A549 (cell line): ENCODE results near the gene COL13A1. TPM values are rescaled to one million over a fixed set of nuclear protein-coding genes. Genes with fewer than 3 reads are reported as not detected.

ENCODE experiments used
- ATAC-seq, 2 experiments: fragments of 200-7000 bp in 1 of 2; fragments of >200 bp in 1 of 2; cut with Nextera tagmentation in 1 of 2; cut with Tn5 transposase in 1 of 2; 3 replicates each; pipeline versions ENCODE4 v1.8.0 to v1.9.1; 2018 to 2020; ENCODE audit warnings: mild to moderate bottlenecking in 1 of 2, moderate library complexity in 1 of 2
- CTCF ChIA-PET: fragments of 300-600 bp; sonication (Branson Sonifier 250); formaldehyde crosslinking; extraction: SDS; loops from one replicate; lab custom pipeline; 2021; ENCODE audit warnings: antibody characterized with exemption, inconsistent platforms; lab: Yijun Ruan, JAX
- POLR2A ChIA-PET: fragments of 350-600 bp; formaldehyde crosslinking; extraction: SDS; loops from one replicate; lab custom pipeline; 2021; ENCODE audit warnings: antibody characterized with exemption, inconsistent platforms; lab: Yijun Ruan, JAX
- DNase-seq, 2 experiments: peaks; one replicate each; pipeline versions ENCODE4 v3.0.0 to v3.0.0-alpha.2; 2011 to 2016; ENCODE audit warnings: low read depth in 1 of 2, low spot score in 1 of 2
- FAIRE-seq: peaks from 2 replicates; lab custom pipeline; 2011; peaks lifted over from hg19 to GRCh38; lab: Jason Lieb, UNC
- H3K27ac ChIP-seq, 2 experiments: fragments of >200 bp; sonication (Bioruptor Twin); formaldehyde crosslinking; 3 replicates each; pipeline ENCODE4 v1.5.1; 2016 to 2017
- H3K4me1 ChIP-seq: fragments of >200 bp; sonication (Bioruptor Twin); formaldehyde crosslinking; 3 replicates; pipeline ENCODE4 v1.6.1; 2016
- H3K4me2 ChIP-seq: fragments of >200 bp; sonication (Bioruptor Twin); formaldehyde crosslinking; 3 replicates; pipeline ENCODE4 v1.6.1; 2016
- H3K4me3 ChIP-seq: fragments of >200 bp; sonication (Bioruptor Twin); formaldehyde crosslinking; 3 replicates; pipeline ENCODE4 v1.5.1; 2016
- H3K9me3 ChIP-seq: fragments of >200 bp; sonication (Bioruptor Twin); formaldehyde crosslinking; 3 replicates; pipeline ENCODE4 v1.6.1; 2016
- CBX2 ChIP-seq: fragments of 200-600 bp; sonication (generic); IDR thresholded peaks from 2 replicates; pipeline ENCODE4 v1.6.1; 2016; ENCODE audit warnings: low read depth, mild to moderate bottlenecking, borderline replicate concordance
- CBX8 ChIP-seq: fragments of 200-600 bp; sonication (generic); IDR thresholded peaks from 2 replicates; pipeline ENCODE4 v1.6.1; 2016
- CEBPB ChIP-seq, 2 experiments: fragments of >200 bp in 1 of 2; sonication (Bioruptor Twin) in 1 of 2; formaldehyde crosslinking in 1 of 2; IDR thresholded peaks; 2 replicates each; pipeline ENCODE4 v1.6.1; 2012 to 2016
- CHD2 ChIP-seq: fragments of 150-350 bp; IDR thresholded peaks from 2 replicates; pipeline ENCODE4 v1.6.1; 2014; ENCODE audit warnings: low read length; ENCODE audit not compliant: partially characterized antibody
- CHD4 ChIP-seq: fragments of 200-600 bp; sonication (generic); IDR thresholded peaks from 2 replicates; pipeline ENCODE4 v1.6.1; 2016; ENCODE audit warnings: antibody characterized with exemption, mild to moderate bottlenecking, borderline replicate concordance
- EHF ChIP-seq: fragments of 250-450 bp; sonication (Bioruptor Pico); IDR thresholded peaks from 2 replicates; pipeline ENCODE4 v1.5.0; 2020; ENCODE audit warnings: mild to moderate bottlenecking
- EHMT2 ChIP-seq: fragments of 200-600 bp; sonication (generic); IDR thresholded peaks from 2 replicates; pipeline ENCODE4 v1.6.1; 2016; ENCODE audit warnings: antibody characterized with exemption, low read depth, mild to moderate bottlenecking, moderate library complexity
- ESRRA ChIP-seq: fragments of 150-350 bp; IDR thresholded peaks from 2 replicates; pipeline ENCODE4 v1.6.1; 2014; ENCODE audit warnings: mild to moderate bottlenecking, low read length, borderline replicate concordance
- FOSB ChIP-seq: fragments of 250-450 bp; sonication (Bioruptor Pico); IDR thresholded peaks from 2 replicates; pipeline ENCODE4 v1.5.0; 2020; ENCODE audit warnings: mild to moderate bottlenecking, moderate library complexity
- FOXS1 ChIP-seq: fragments of 250-450 bp; sonication (Bioruptor Pico); IDR thresholded peaks from 2 replicates; pipeline ENCODE4 v1.5.0; 2020; ENCODE audit warnings: mild to moderate bottlenecking, moderate library complexity
- GATA3 ChIP-seq: IDR thresholded peaks from 2 replicates; pipeline ENCODE4 v1.6.1; 2012; ENCODE audit warnings: borderline replicate concordance
- HEYL ChIP-seq: fragments of 250-450 bp; sonication (Bioruptor Pico); IDR thresholded peaks from 2 replicates; pipeline ENCODE4 v1.8.0; 2021; ENCODE audit warnings: mild to moderate bottlenecking, moderate library complexity
- HOXB13 ChIP-seq: fragments of 250-450 bp; sonication (Bioruptor Pico); IDR thresholded peaks from 2 replicates; pipeline ENCODE4 v1.5.0; 2020; ENCODE audit warnings: low read depth, mild to moderate bottlenecking, moderate library complexity
- HOXB5 ChIP-seq: fragments of 250-450 bp; sonication (Bioruptor Pico); IDR thresholded peaks from 2 replicates; pipeline ENCODE4 v1.5.0; 2020; ENCODE audit warnings: mild to moderate bottlenecking, moderate library complexity
- JUN ChIP-seq, 2 experiments: fragments of >200 bp; sonication (Bioruptor Twin); formaldehyde crosslinking; IDR thresholded peaks; 2 replicates in 1 of 2; 3 replicates in 1 of 2; pipeline ENCODE4 v1.6.1; 2016 to 2017
- JUNB ChIP-seq: fragments of >200 bp; sonication (Bioruptor Twin); formaldehyde crosslinking; IDR thresholded peaks from 2 replicates; pipeline ENCODE4 v1.6.1; 2016
- MAFK ChIP-seq: fragments of 450-650 bp; IDR thresholded peaks from 2 replicates; pipeline ENCODE4 v1.6.1; 2014; ENCODE audit not compliant: partially characterized antibody
- MYC ChIP-seq: IDR thresholded peaks from 2 replicates; pipeline ENCODE4 v1.6.1; 2012; ENCODE audit warnings: mild to moderate bottlenecking, inconsistent platforms, low read length, improper control_type of control experiment, borderline replicate concordance
- NR3C1 ChIP-seq: fragments of >200 bp; sonication (Bioruptor Twin); formaldehyde crosslinking; IDR thresholded peaks from 3 replicates; pipeline ENCODE4 v1.6.1; 2017
- PHF8 ChIP-seq: fragments of 200-600 bp; sonication (generic); IDR thresholded peaks from 2 replicates; pipeline ENCODE4 v1.6.1; 2016; ENCODE audit warnings: low read depth, mild to moderate bottlenecking, antibody characterized with exemption, moderate library complexity, borderline replicate concordance
- RAD21 ChIP-seq, 2 experiments: fragments of >200 bp in 1 of 2; sonication (Bioruptor Twin) in 1 of 2; formaldehyde crosslinking in 1 of 2; IDR thresholded peaks in 1 of 2; conservative IDR thresholded peaks in 1 of 2; 2 replicates in 1 of 2; 3 replicates in 1 of 2; pipeline ENCODE4 v1.6.1; 2012 to 2018; ENCODE audit warnings: inconsistent platforms in 1 of 2
- SREBF2 ChIP-seq: fragments of 450-650 bp; IDR thresholded peaks from 2 replicates; pipeline ENCODE4 v1.6.1; 2014; ENCODE audit warnings: mild to moderate bottlenecking, moderate library complexity
- TFCP2L1 ChIP-seq: fragments of 250-450 bp; sonication (Bioruptor Pico); IDR thresholded peaks from 2 replicates; pipeline ENCODE4 v1.5.0; 2021; ENCODE audit warnings: mild to moderate bottlenecking
- TP53 ChIP-seq: fragments of 250-450 bp; sonication (Bioruptor Pico); IDR thresholded peaks from 2 replicates; pipeline ENCODE4 v1.5.0; 2021; ENCODE audit warnings: mild to moderate bottlenecking, moderate library complexity
- ZC3H11A ChIP-seq: fragments of 450-650 bp; IDR thresholded peaks from 2 replicates; pipeline ENCODE4 v1.6.1; 2014; ENCODE audit warnings: antibody characterized with exemption, mild to moderate bottlenecking
- ZFP36 ChIP-seq: fragments of 450-650 bp; IDR thresholded peaks from 2 replicates; pipeline ENCODE4 v1.6.1; 2014; ENCODE audit warnings: borderline replicate concordance; ENCODE audit not compliant: partially characterized antibody
- ZNF302 ChIP-seq: fragments of 250-450 bp; sonication (Bioruptor Pico); IDR thresholded peaks from 2 replicates; pipeline ENCODE4 v1.9.0; 2021; ENCODE audit warnings: inconsistent platforms, mild to moderate bottlenecking, moderate library complexity
- WGBS: methylation state at CpG from one replicate; pipeline ENCODE4 v1.1.6; 2017; ENCODE audit errors: missing lambda C conversion rate; 5-methylcytosine and 5-hydroxymethylcytosine counted together
- polyA plus RNA-seq, 4 experiments: library from polyadenylated mRNA; depleted of rRNA in 3 of 4; stranded (reverse); fragments of >200 nt; fragmentation: RNase III in 1 of 4; extraction: RNeasy Plus Mini Kit Qiagen cat#74134 plus additional on column Dnase treatment in 1 of 4; gene quantifications; 2 replicates in 3 of 4; 3 replicates in 1 of 4; pipeline ENCODE4 v1.2.3, GENCODE V29; 2011 to 2017
- TF ChIP-seq, protein P1 (sequence below): fragments of 250-450 bp; sonication (Bioruptor Pico); IDR thresholded peaks from 2 replicates; pipeline ENCODE4 v1.5.0; 2021; ENCODE audit warnings: mild to moderate bottlenecking, moderate library complexity, borderline replicate concordance
- TF ChIP-seq, protein P2 (sequence below): IDR thresholded peaks from 2 replicates; pipeline ENCODE4 v1.6.1; 2012; ENCODE audit warnings: low read depth, borderline replicate concordance
- TF ChIP-seq, protein P3 (sequence below): fragments of >200 bp; sonication (Bioruptor Twin); formaldehyde crosslinking; IDR thresholded peaks from 2 replicates; pipeline ENCODE4 v1.6.1; 2016
- TF ChIP-seq, protein P4 (sequence below): IDR thresholded peaks from 2 replicates; pipeline ENCODE4 v1.6.1; 2012

Gene COL13A1
- polyA plus RNA-seq, 2 of the 4 experiments (the other 2 are of a cell fraction), result 0.08 to 0.27 TPM

DNA sequence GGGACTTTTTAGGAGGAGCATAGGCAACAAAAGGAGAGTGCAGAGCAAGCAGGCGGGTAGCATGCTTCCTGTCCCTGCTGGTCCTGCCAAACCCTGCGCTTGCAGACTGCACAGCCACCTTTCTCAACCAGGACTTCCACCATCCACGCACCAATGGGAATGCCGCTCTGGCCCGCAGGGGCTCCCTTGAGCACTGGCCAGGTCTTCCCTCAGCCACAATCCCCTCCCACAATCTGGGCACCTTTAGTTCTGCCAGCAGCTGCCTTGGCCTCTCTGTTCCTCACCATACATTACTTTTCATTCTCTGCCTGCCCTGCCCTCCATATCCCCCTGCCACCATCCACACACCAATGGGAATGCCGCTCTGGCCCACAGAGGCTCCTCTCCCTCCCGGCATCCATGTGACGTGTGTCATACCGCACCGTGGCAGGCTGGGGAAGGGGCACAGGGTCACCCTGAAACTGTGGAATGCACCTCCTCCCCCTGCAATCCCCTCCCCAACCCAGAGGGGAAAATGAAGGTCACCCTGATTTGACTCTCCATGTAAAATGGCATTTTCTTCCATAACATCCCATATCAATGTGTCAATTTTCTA is 153.6 kb downstream of the COL13A1 start:
- no peak for DNase-seq
- no peak overlapping the region for H3K4me2 ChIP-seq
- TF ChIP-seq PHF8, result no peak
- no peak overlapping the region for H3K4me3 ChIP-seq
- ChIA-PET CTCF (interaction anchor here (1.0 to 1.4 kb wide), 6 partner anchors 11 to 336 kb away, joined by 3 to 4 read pairs (median 3); no protein-coding TSS in a partner anchor), POLR2A (no interaction called here)
- H3K27ac ChIP-seq, result no peak overlapping the region
- ATAC-seq, result no peak
- WGBS, result 59% methylated on average over 10 of the region's 10 CpGs
- no peak for FAIRE-seq
- H3K9me3 ChIP-seq, result no peaks in the 10 kb centered on the region
- H3K4me1 ChIP-seq, result no peaks in the 10 kb centered on the region

DNA sequence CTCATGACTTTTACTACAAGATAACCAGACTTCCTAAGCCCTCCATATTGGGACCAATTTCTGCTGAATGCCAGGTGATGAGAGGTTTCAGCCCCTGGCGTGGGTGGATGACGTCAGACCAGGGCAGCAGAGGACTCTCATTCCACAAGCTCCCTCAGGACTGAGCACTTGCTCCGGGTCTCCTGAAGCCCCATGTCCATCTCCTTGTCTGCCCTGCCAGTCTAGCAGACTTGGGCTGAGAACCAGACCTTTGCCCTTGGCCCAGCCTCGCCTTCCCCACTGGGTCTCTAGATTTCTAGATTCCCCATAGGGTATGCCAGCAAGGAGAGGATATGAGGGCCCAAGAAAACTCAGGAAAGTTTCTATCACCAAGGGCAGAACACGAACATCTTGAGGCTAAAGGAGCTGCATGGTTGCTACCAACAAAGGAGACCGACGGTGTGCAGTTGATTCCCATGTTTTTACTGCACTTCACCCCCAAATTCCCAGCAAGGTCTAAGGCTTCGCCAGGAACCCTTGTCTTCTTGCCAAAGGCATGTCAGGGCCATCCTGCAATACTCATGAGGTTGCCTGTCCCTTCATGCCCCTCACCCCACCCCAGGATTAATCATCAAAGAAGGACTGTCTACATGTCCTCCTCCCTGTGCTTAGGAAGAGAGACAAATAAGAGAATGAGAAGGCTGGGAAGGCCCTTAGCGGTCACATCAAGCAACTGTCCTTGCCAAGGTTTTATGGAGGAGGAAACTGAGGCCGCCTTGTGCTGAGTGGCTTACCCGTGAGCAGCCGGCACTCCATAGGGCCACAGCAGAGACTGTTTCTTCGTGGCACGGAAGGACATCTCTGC is 154.4 kb downstream of the COL13A1 start:
- 57% methylated on average over 14 of the region's 14 CpGs for whole genome bisulfite sequencing
- no peaks in the 10 kb centered on the region for H3K4me1 ChIP-seq
- no peak for FAIRE-seq
- POLR2A ChIA-PET, result no interaction called here
- CTCF ChIA-PET, result interaction anchor here (0.6 to 3.4 kb wide), 9 partner anchors 11 to 391 kb away, joined by 3 to 24 read pairs (median 3); partner anchors contain the start of gene TYSND1
- no peak for ATAC-seq
- H3K27ac ChIP-seq, result no peak overlapping the region
- no peak for DNase-seq
- TF ChIP-seq CBX8, result no peak
- no peak for TF ChIP-seq FOXS1 (CRISPR knock-in tag)
- TF ChIP-seq ESRRA, result no peak
- TF ChIP-seq GATA3, result no peak
- TF ChIP-seq ZNF302 (CRISPR knock-in tag), result no peak
- no peak for TF ChIP-seq CEBPB (IDR thresholded peaks at IDR 0.05)
- no peak for TF ChIP-seq CHD2
- TF ChIP-seq, protein P1, sequence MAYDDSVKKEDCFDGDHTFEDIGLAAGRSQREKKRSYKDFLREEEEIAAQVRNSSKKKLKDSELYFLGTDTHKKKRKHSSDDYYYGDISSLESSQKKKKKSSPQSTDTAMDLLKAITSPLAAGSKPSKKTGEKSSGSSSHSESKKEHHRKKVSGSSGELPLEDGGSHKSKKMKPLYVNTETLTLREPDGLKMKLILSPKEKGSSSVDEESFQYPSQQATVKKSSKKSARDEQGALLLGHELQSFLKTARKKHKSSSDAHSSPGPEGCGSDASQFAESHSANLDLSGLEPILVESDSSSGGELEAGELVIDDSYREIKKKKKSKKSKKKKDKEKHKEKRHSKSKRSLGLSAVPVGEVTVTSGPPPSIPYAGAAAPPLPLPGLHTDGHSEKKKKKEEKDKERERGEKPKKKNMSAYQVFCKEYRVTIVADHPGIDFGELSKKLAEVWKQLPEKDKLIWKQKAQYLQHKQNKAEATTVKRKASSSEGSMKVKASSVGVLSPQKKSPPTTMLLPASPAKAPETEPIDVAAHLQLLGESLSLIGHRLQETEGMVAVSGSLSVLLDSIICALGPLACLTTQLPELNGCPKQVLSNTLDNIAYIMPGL, result no peak
- TF ChIP-seq ZC3H11A, result no peak
- no peak for TF ChIP-seq MAFK
- no peak for TF ChIP-seq HOXB13
- TF ChIP-seq TFCP2L1 (CRISPR knock-in tag), result no peak
- no peak for TF ChIP-seq JUN (IDR thresholded peaks at IDR 0.05)
- no peak for TF ChIP-seq NR3C1
- TF ChIP-seq JUNB, result no peak
- TF ChIP-seq, protein P2, sequence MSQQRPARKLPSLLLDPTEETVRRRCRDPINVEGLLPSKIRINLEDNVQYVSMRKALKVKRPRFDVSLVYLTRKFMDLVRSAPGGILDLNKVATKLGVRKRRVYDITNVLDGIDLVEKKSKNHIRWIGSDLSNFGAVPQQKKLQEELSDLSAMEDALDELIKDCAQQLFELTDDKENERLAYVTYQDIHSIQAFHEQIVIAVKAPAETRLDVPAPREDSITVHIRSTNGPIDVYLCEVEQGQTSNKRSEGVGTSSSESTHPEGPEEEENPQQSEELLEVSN, result no peak
- H3K4me2 ChIP-seq, result no peak overlapping the region
- H3K4me3 ChIP-seq, result no peak overlapping the region
- H3K9me3 ChIP-seq, result no peaks in the 10 kb centered on the region

DNA sequence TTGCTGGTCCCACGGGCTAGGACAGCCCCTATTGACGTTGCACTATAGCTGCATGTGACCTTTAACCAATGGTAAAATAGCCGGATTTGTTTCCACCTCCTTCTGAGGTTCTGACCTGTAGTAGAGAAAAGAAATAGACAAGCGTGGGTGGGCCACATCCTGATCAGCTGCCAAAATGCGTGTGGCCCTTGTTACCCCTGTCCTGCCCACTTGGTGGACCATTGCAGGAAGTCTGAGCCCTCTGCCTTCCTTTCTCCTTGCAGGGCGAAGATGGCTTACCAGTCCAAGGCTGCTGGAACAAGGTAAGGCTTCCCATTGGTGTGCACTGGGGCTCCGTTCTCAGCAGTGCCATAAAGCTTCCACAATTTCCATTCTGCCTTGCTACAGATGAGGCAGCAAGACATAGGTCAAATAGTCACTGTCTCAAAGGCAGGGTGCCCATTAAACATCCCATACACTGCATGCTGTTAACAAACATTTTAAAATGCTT is 155.1 kb downstream of the COL13A1 start:
- no peak overlapping the region for H3K4me2 ChIP-seq
- ATAC-seq (no peak), DNase-seq (no peak), FAIRE-seq (no peak)
- no peak overlapping the region for H3K4me3 ChIP-seq
- H3K27ac ChIP-seq, result no peak overlapping the region
- CTCF ChIA-PET, result interaction anchor here (0.6 to 3.4 kb wide), 8 partner anchors 12 to 392 kb away, joined by 3 to 24 read pairs (median 4); partner anchors contain the start of gene TYSND1
- POLR2A ChIA-PET, result no interaction called here
- no peaks in the 10 kb centered on the region for H3K4me1 ChIP-seq
- WGBS, result 46% methylated on average over 7 of the region's 7 CpGs
- no peaks in the 10 kb centered on the region for H3K9me3 ChIP-seq
- TF ChIP-seq CBX2 (no peak), HOXB5 (CRISPR knock-in tag) (no peak), CBX8 (no peak), EHF (CRISPR knock-in tag) (no peak), ZFP36 (no peak), CEBPB (IDR thresholded peaks at IDR 0.05) (no peak), HEYL (CRISPR knock-in tag) (no peak), FOXS1 (CRISPR knock-in tag) (no peak), EHMT2 (no peak), TP53 (CRISPR knock-in tag) (no peak), RAD21 (conservative IDR thresholded peaks at IDR 0.05 in 1 of 2, IDR thresholded peaks at IDR 0.05 in 1 of 2) (no peak), CHD4 (no peak), FOSB (CRISPR knock-in tag) (no peak), MYC (no peak), MAFK (no peak), SREBF2 (no peak)
- TF ChIP-seq, protein P3, sequence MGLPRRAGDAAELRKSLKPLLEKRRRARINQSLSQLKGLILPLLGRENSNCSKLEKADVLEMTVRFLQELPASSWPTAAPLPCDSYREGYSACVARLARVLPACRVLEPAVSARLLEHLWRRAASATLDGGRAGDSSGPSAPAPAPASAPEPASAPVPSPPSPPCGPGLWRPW, result no peak
- TF ChIP-seq, protein P4, sequence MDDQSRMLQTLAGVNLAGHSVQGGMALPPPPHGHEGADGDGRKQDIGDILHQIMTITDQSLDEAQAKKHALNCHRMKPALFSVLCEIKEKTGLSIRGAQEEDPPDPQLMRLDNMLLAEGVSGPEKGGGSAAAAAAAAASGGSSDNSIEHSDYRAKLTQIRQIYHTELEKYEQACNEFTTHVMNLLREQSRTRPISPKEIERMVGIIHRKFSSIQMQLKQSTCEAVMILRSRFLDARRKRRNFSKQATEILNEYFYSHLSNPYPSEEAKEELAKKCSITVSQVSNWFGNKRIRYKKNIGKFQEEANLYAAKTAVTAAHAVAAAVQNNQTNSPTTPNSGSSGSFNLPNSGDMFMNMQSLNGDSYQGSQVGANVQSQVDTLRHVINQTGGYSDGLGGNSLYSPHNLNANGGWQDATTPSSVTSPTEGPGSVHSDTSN, result no peak
